Esophagus (tissue), 2 donors: ENCODE results near the gene EPN3. TPM values are rescaled to one million over a fixed set of nuclear protein-coding genes. Genes with fewer than 3 reads are reported as not detected.

Experiments used
- H3K27ac ChIP-seq, 2 donors: one replicate each; pipeline ENCODE4 v1.5.1; 2013; ENCODE audit warnings: low read depth in 2 of 2, mild to moderate bottlenecking in 2 of 2, inconsistent platforms in 1 of 2, low read length in 1 of 2, moderate library complexity in 1 of 2
- H3K27me3 ChIP-seq, 2 donors: one replicate each; pipeline ENCODE4 v1.6.1; 2013; ENCODE audit warnings: low read length in 2 of 2, control low read depth in 1 of 2, mild to moderate bottlenecking in 1 of 2; ENCODE audit not compliant: insufficient read depth in 2 of 2, control insufficient read depth in 1 of 2
- H3K36me3 ChIP-seq, 2 donors: one replicate each; pipeline ENCODE4 v1.6.1; 2013; ENCODE audit warnings: low read length in 1 of 2; ENCODE audit not compliant: control insufficient read depth in 2 of 2, insufficient read depth in 2 of 2
- H3K4me1 ChIP-seq, 2 donors: one replicate each; pipeline ENCODE4 v1.6.1; 2013; ENCODE audit warnings: low read length in 1 of 2; ENCODE audit not compliant: control insufficient read depth in 2 of 2, insufficient read depth in 2 of 2
- H3K4me3 ChIP-seq, 2 donors: one replicate each; pipeline ENCODE4 v1.5.1; 2013; ENCODE audit warnings: low read length in 2 of 2, mild to moderate bottlenecking in 2 of 2, low read depth in 1 of 2, moderate library complexity in 1 of 2
- H3K9me3 ChIP-seq, 2 donors: one replicate each; pipeline ENCODE4 v1.6.1; 2013; ENCODE audit warnings: mild to moderate bottlenecking in 2 of 2, low read depth in 1 of 2, low read length in 1 of 2, moderate library complexity in 1 of 2; ENCODE audit not compliant: control insufficient read depth in 2 of 2, insufficient read depth in 1 of 2
- WGBS, 2 donors: extraction: QIAGEN DNeasy Blood & Tissue Kit; methylation state at CpG; one replicate each; pipeline ENCODE4 v1.1.7; 2013; 5-methylcytosine and 5-hydroxymethylcytosine counted together
- polyA plus RNA-seq, 2 donors: library from polyadenylated mRNA; stranded (reverse); fragments of 200-250 nt; gene quantifications; one replicate each; pipeline ENCODE4 v1.2.3, GENCODE V29; 2013
- donor health status: healthy with polysubstance abuse.
- donor health status: Bipolar disorder and iron deficiency.

EPN3 gene
- polyA plus RNA-seq, 2 donors: 40.5 to 59.8 TPM

- Histone ChIP-seq H3K27ac (no peak overlapping the region), H3K36me3 (no peaks in the 10 kb centered on the region), H3K9me3 (no peaks in the 10 kb centered on the region), H3K4me3 (peak overlapping the region in 1 of 2 donors; percentile 48), H3K4me1 (peaks cover 12 to 13% of the 10 kb centered on the region in 2 donors), H3K27me3 (peaks cover 0 to 31% of the 10 kb centered on the region in 2 donors)
- 2 to 3% methylated on average over 24 to 27 of the region's 27 CpGs for WGBS, 2 donors
These were observed 29.2 kb downstream of the EPN3 start for GRCh38 chr17:50561746-50562141.

GRCh38 chr17:50562242-50563091, 29.9 kb downstream of the EPN3 start:
- Histone ChIP-seq H3K4me1 (peaks cover 12 to 13% of the 10 kb centered on the region in 2 donors), H3K27me3 (peaks cover 0 to 31% of the 10 kb centered on the region in 2 donors), H3K27ac (no peak overlapping the region), H3K4me3 (peak overlapping the region in 1 of 2 donors; percentile 48), H3K9me3 (no peaks in the 10 kb centered on the region), H3K36me3 (no peaks in the 10 kb centered on the region)
- WGBS, 2 donors: 28 to 31% methylated on average over 22 of the region's 22 CpGs

- Histone ChIP-seq H3K27ac (no peak overlapping the region), H3K4me3 (no peak overlapping the region), H3K36me3 (no peaks in the 10 kb centered on the region), H3K27me3 (peaks cover 0 to 31% of the 10 kb centered on the region in 2 donors), H3K9me3 (no peaks in the 10 kb centered on the region), H3K4me1 (peaks cover 12 to 13% of the 10 kb centered on the region in 2 donors)
- WGBS, 2 donors: 75 to 78% methylated on average over 4 of the region's 4 CpGs
These were observed 30.6 kb downstream of the EPN3 start for GRCh38 chr17:50563092-50563511.

GRCh38 chr17:50564916-50565315, 32.4 kb downstream of the EPN3 start:
- H3K27ac ChIP-seq: no peak overlapping the region
- no peaks in the 10 kb centered on the region for H3K9me3 ChIP-seq
- H3K27me3 ChIP-seq: peaks cover 0 to 18% of the 10 kb centered on the region in 2 donors
- H3K36me3 ChIP-seq: no peaks in the 10 kb centered on the region
- no peak overlapping the region for H3K4me3 ChIP-seq
- H3K4me1 ChIP-seq: peaks cover 3 to 7% of the 10 kb centered on the region in 2 donors
- 14 to 15% methylated on average over 19 of the region's 19 CpGs for whole genome bisulfite sequencing, 2 donors

GRCh38 chr17:50565402-50566350, 33.1 kb downstream of the EPN3 start:
- Histone ChIP-seq H3K9me3 (no peaks in the 10 kb centered on the region), H3K4me1 (peaks cover 0 to 4% of the 10 kb centered on the region in 2 donors), H3K4me3 (no peak overlapping the region), H3K27me3 (peaks cover 0 to 15% of the 10 kb centered on the region in 2 donors), H3K27ac (no peak overlapping the region), H3K36me3 (no peaks in the 10 kb centered on the region)
- 41% methylated on average over 10 of the region's 10 CpGs for WGBS, 2 donors

GRCh38 chr17:50566886-50567285, 34.4 kb downstream of the EPN3 start:
- Histone ChIP-seq H3K36me3 (no peaks in the 10 kb centered on the region), H3K4me1 (no peaks in the 10 kb centered on the region), H3K27ac (no peak overlapping the region), H3K9me3 (no peaks in the 10 kb centered on the region), H3K4me3 (no peak overlapping the region), H3K27me3 (peaks cover 3 to 4% of the 10 kb centered on the region in 2 donors)
- 54 to 71% methylated on average over 2 of the region's 2 CpGs for WGBS, 2 donors

- H3K4me3 ChIP-seq: no peak overlapping the region
- peaks cover 0 to 4% of the 10 kb centered on the region in 2 donors for H3K27me3 ChIP-seq
- H3K9me3 ChIP-seq: no peaks in the 10 kb centered on the region
- no peaks in the 10 kb centered on the region for H3K4me1 ChIP-seq
- no peak overlapping the region for H3K27ac ChIP-seq
- H3K36me3 ChIP-seq: no peaks in the 10 kb centered on the region
- 84 to 90% methylated on average over 12 of the region's 12 CpGs for WGBS, 2 donors
These were observed 36.1 kb downstream of the EPN3 start for GRCh38 chr17:50568659-50569058.

GRCh38 chr17:50569592-50569991, 37.1 kb downstream of the EPN3 start:
- no peak overlapping the region for H3K27ac ChIP-seq
- no peaks in the 10 kb centered on the region for H3K36me3 ChIP-seq
- H3K9me3 ChIP-seq: no peaks in the 10 kb centered on the region
- H3K4me1 ChIP-seq: no peaks in the 10 kb centered on the region
- peaks cover 0 to 4% of the 10 kb centered on the region in 2 donors for H3K27me3 ChIP-seq
- WGBS, 2 donors: 91 to 93% methylated on average over 7 of the region's 7 CpGs
- no peak overlapping the region for H3K4me3 ChIP-seq

- H3K4me1 ChIP-seq: no peaks in the 10 kb centered on the region
- H3K4me3 ChIP-seq: no peak overlapping the region
- 89 to 92% methylated on average over 8 of the region's 8 CpGs for WGBS, 2 donors
- H3K9me3 ChIP-seq: no peaks in the 10 kb centered on the region
- H3K36me3 ChIP-seq: no peaks in the 10 kb centered on the region
- H3K27me3 ChIP-seq: peaks cover 0 to 4% of the 10 kb centered on the region in 2 donors
- no peak overlapping the region for H3K27ac ChIP-seq
These were observed 37.5 kb downstream of the EPN3 start for GRCh38 chr17:50570032-50570431.
